CD14-positive monocyte (primary cell): ENCODE data around the gene ATG4B. TPM values are rescaled to one million over a fixed set of nuclear protein-coding genes. Genes with fewer than 3 reads are reported as not detected.

ENCODE experiments used
- DNase-seq, 3 donors: peaks; one replicate each; pipeline ENCODE4 v3.0.0-alpha.2; 2011 to 2022
- H2AFZ ChIP-seq: 2 replicates; pipeline ENCODE4 v1.6.0; 2012; ENCODE audit warnings: mild to moderate bottlenecking, low read depth, low read length, inconsistent platforms; ENCODE audit not compliant: insufficient read depth, poor library complexity, severe bottlenecking
- H3K27ac ChIP-seq, 2 donors: 1 replicate in 1 of 2; 2 replicates in 1 of 2; pipeline ENCODE4 v1.5.1; 2012 to 2013; ENCODE audit warnings: low read length in 2 of 2, control low read depth in 1 of 2, inconsistent platforms in 1 of 2, low read depth in 1 of 2, mild to moderate bottlenecking in 1 of 2
- H3K27me3 ChIP-seq, 2 donors: one replicate each; pipeline versions ENCODE4 v1.6.0 to v1.6.1; 2011 to 2013; ENCODE audit warnings: low read length in 2 of 2; ENCODE audit not compliant: control insufficient read depth in 2 of 2, insufficient read depth in 2 of 2
- H3K36me3 ChIP-seq, 2 donors: replicated peaks in 1 of 2; 1 replicate in 1 of 2; 2 replicates in 1 of 2; pipeline versions ENCODE4 v1.5.1 to v1.6.1; 2012 to 2013; ENCODE audit warnings: low read length in 2 of 2, control low read depth in 1 of 2, inconsistent platforms in 1 of 2, mild to moderate bottlenecking in 1 of 2; ENCODE audit not compliant: insufficient read depth in 2 of 2, control insufficient read depth in 1 of 2
- H3K4me1 ChIP-seq, 2 donors: 1 replicate in 1 of 2; 2 replicates in 1 of 2; pipeline versions ENCODE4 v1.5.1 to v1.6.1; 2012 to 2013; ENCODE audit warnings: low read length in 2 of 2, control low read depth in 1 of 2, inconsistent platforms in 1 of 2, mild to moderate bottlenecking in 1 of 2, moderate library complexity in 1 of 2; ENCODE audit not compliant: insufficient read depth in 2 of 2, control insufficient read depth in 1 of 2
- H3K4me2 ChIP-seq: replicated peaks from 2 replicates; pipeline ENCODE3; 2012; ENCODE audit warnings: low read length, moderate library complexity, mild to moderate bottlenecking; ENCODE audit not compliant: poor library complexity, severe bottlenecking; ENCODE audit errors: extremely low read depth
- H3K4me3 ChIP-seq, 3 experiments: fragments of 200-600 bp in 1 of 3; sonication (generic) in 1 of 3; replicated peaks in 1 of 3; 1 replicate in 2 of 3; 2 replicates in 1 of 3; pipeline ENCODE4 v1.5.1; 2011 to 2013; ENCODE audit warnings: low read length in 3 of 3, mild to moderate bottlenecking in 3 of 3, control low read depth in 2 of 3, low read depth in 2 of 3, inconsistent platforms in 1 of 3, moderate library complexity in 1 of 3
- H3K79me2 ChIP-seq: 2 replicates; pipeline ENCODE4 v1.6.0; 2012; ENCODE audit warnings: mild to moderate bottlenecking, control low read depth, inconsistent platforms, low read length, moderate library complexity; ENCODE audit not compliant: insufficient read depth
- H3K9ac ChIP-seq: 2 replicates; pipeline ENCODE4 v1.6.0; 2017; ENCODE audit warnings: low read length, mild to moderate bottlenecking; ENCODE audit not compliant: insufficient read depth, poor library complexity, severe bottlenecking
- H3K9me3 ChIP-seq, 2 donors: replicated peaks in 1 of 2; 1 replicate in 1 of 2; 2 replicates in 1 of 2; pipeline versions ENCODE4 v1.5.1 to v1.6.1; 2012 to 2013; ENCODE audit warnings: low read length in 2 of 2, control low read depth in 1 of 2; ENCODE audit not compliant: control insufficient read depth in 1 of 2, insufficient read depth in 1 of 2
- H4K20me1 ChIP-seq: 2 replicates; pipeline ENCODE4 v1.6.0; 2012; ENCODE audit warnings: mild to moderate bottlenecking, low read length, control low read depth, moderate library complexity; ENCODE audit not compliant: insufficient read depth
- H3K27ac Mint-ChIP-seq, 7 donors: one replicate each; pipeline ENCODE4 v1.8.0; 2020; ENCODE audit warnings: mild to moderate bottlenecking in 7 of 7, mixed read lengths in 7 of 7, moderate library complexity in 6 of 7, inconsistent platforms in 2 of 7
- H3K27me3 Mint-ChIP-seq, 3 donors: one replicate each; pipeline ENCODE4 v1.8.0; 2021 to 2022; ENCODE audit warnings: low read depth in 3 of 3, mild to moderate bottlenecking in 3 of 3, mixed read lengths in 3 of 3, moderate library complexity in 3 of 3, inconsistent platforms in 1 of 3
- H3K36me3 Mint-ChIP-seq, 2 donors: one replicate each; pipeline ENCODE4 v1.8.0; 2020; ENCODE audit warnings: mixed read lengths in 2 of 2, inconsistent platforms in 1 of 2, mild to moderate bottlenecking in 1 of 2
- H3K4me1 Mint-ChIP-seq: one replicate; pipeline ENCODE4 v1.8.0; 2020; ENCODE audit warnings: mild to moderate bottlenecking, mixed read lengths
- H3K4me3 Mint-ChIP-seq, 2 donors: one replicate each; pipeline ENCODE4 v1.8.0; 2020; ENCODE audit warnings: mild to moderate bottlenecking in 2 of 2, mixed read lengths in 2 of 2, moderate library complexity in 1 of 2
- H3K9me3 Mint-ChIP-seq, 7 donors: one replicate each; pipeline ENCODE4 v1.8.0; 2020 to 2022; ENCODE audit warnings: mixed read lengths in 7 of 7, mild to moderate bottlenecking in 6 of 7, moderate library complexity in 6 of 7, inconsistent platforms in 2 of 7
- WGBS: methylation state at CpG from one replicate; pipeline ENCODE4 v1.1.5; 2013; ENCODE audit warnings: missing lambda C conversion rate; ENCODE audit not compliant: insufficient coverage; 5-methylcytosine and 5-hydroxymethylcytosine counted together
- intact Hi-C, 2 donors: fragments of 100-400 bp; cut with micrococcal nuclease; formaldehyde crosslinking; loops; one replicate each; pipeline versions ENCODE4 v1.15.0 to v1.15.1; 2023
- polyA plus RNA-seq, 3 donors: library from polyadenylated mRNA; depleted of rRNA in 1 of 3; unstranded in 2 of 3; stranded (reverse) in 1 of 3; fragments of 300-500 nt in 2 of 3; fragments of >200 nt in 1 of 3; fragmentation: Illumina TruSeq in 2 of 3; gene quantifications; 1 replicate in 2 of 3; 2 replicates in 1 of 3; pipeline ENCODE4 v1.2.3, GENCODE V29; 2012 to 2021
- TF ChIP-seq, protein P1 (sequence below): fragments of 200-600 bp; IDR thresholded peaks from one replicate; pipeline ENCODE4 v1.8.0; 2022; ENCODE audit warnings: antibody characterized with exemption, mild to moderate bottlenecking

The ATG4B gene
- polyA plus RNA-seq, 3 donors: 54.5 to 202 (median 58.9) TPM

DNA sequence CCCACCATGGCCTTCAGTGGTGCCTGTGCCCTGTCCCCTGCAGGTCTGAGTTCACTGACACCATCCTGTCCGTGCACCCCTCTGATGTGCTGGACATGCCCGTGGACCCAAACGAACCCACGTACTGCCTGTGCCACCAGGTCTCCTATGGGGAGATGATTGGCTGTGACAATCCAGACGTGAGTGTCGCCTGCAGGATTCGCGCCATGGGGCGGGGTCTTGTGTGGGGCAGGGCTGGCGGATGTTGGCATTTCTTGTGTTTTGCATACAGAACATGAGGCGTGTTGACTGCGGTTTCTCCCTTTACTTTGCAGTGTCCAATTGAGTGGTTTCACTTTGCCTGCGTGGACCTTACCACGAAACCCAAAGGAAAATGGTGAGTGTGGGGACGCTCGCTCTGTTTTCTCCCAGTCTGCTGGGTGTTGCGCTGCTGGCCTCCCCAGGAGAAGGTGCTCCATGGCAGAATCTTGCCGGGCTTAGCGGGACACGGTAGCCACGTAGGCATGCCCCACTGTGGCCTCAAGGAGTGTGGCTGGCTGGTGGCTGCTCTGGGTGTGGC lies 85.5 kb downstream of the ATG4B start:
- Histone ChIP-seq H3K4me3 (no peak overlapping the region), H3K9ac (no peak overlapping the region), H3K36me3 (peaks cover 44 to 58% of the 10 kb centered on the region in 2 donors), H3K27me3 (no peaks in the 10 kb centered on the region), H3K4me1 (no peaks in the 10 kb centered on the region), H3K4me2 (no peak overlapping the region), H3K27ac (no peak overlapping the region), H2AFZ (no peak overlapping the region), H3K9me3 (peaks cover 31 to 53% of the 10 kb centered on the region in 2 donors), H3K79me2 (no peaks in the 10 kb centered on the region), H4K20me1 (no peaks in the 10 kb centered on the region)
- intact Hi-C loops: no loop called here
- Mint-ChIP-seq H3K27me3 (no peaks in the 10 kb centered on the region), H3K27ac (peak overlapping the region in 1 of 7 donors; percentile 75), H3K36me3 (peaks cover 52 to 71% of the 10 kb centered on the region in 2 donors), H3K9me3 (peaks cover 32 to 45% (median 41%) of the 10 kb centered on the region in 7 donors), H3K4me1 (peaks cover 4% of the 10 kb centered on the region), H3K4me3 (no peak overlapping the region)
- DNase-seq: no peak
- 98% methylated on average over 21 of the region's 21 CpGs for WGBS
- TF ChIP-seq, protein P1, sequence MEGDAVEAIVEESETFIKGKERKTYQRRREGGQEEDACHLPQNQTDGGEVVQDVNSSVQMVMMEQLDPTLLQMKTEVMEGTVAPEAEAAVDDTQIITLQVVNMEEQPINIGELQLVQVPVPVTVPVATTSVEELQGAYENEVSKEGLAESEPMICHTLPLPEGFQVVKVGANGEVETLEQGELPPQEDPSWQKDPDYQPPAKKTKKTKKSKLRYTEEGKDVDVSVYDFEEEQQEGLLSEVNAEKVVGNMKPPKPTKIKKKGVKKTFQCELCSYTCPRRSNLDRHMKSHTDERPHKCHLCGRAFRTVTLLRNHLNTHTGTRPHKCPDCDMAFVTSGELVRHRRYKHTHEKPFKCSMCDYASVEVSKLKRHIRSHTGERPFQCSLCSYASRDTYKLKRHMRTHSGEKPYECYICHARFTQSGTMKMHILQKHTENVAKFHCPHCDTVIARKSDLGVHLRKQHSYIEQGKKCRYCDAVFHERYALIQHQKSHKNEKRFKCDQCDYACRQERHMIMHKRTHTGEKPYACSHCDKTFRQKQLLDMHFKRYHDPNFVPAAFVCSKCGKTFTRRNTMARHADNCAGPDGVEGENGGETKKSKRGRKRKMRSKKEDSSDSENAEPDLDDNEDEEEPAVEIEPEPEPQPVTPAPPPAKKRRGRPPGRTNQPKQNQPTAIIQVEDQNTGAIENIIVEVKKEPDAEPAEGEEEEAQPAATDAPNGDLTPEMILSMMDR: no peak

Other genes with a start within 250 kb of the ATG4B start
- 100 to 1,000 TPM in 1 of 3 donors, 10 to 100 TPM in 2; 62.7 to 215 (median 69.5) TPM for gene STK25, start 129.1 kb upstream of the ATG4B start, polyA plus RNA-seq
- gene BOK, start 78.9 kb upstream of the ATG4B start, polyA plus RNA-seq: under 1 TPM in 1 of 3 donors, not detected in 2; 0.05 TPM
- gene THAP4, start 535 bp upstream of the ATG4B start, polyA plus RNA-seq: 10 to 100 TPM; 15.1 to 25.9 (median 16.3) TPM
- gene DTYMK, start 49.1 kb downstream of the ATG4B start, polyA plus RNA-seq: 10 to 100 TPM; 13.0 to 23.5 (median 18.7) TPM
- 10 to 100 TPM in 1 of 3 donors, 1 to 10 TPM in 2; 6.5 to 29.5 (median 6.6) TPM for gene ING5, start 64.3 kb downstream of the ATG4B start, polyA plus RNA-seq
- 10 to 100 TPM in 1 of 3 donors, 1 to 10 TPM in 2; 1.0 to 57.1 (median 1.1) TPM for gene D2HGDH, start 96.9 kb downstream of the ATG4B start, polyA plus RNA-seq
- gene GAL3ST2, start 139.1 kb downstream of the ATG4B start, polyA plus RNA-seq: not detected
- 1 to 10 TPM in 1 of 3 donors, under 1 TPM in 2; 0.26 to 2.6 (median 0.99) TPM for gene NEU4, start 171.5 kb downstream of the ATG4B start, polyA plus RNA-seq
- gene PDCD1, start 221.2 kb downstream of the ATG4B start, polyA plus RNA-seq: under 1 TPM in 1 of 3 donors, not detected in 2; 0.08 TPM
- under 1 TPM in 1 of 3 donors, not detected in 2; 0.03 TPM for gene RTP5, start 232.0 kb downstream of the ATG4B start, polyA plus RNA-seq